ENCODE results near the gene FBXO40.
"Not testable (repeated sequence)": the region's sequence is repeated elsewhere in the genome, so short reads cannot be mapped to it uniquely, and the experiment has no call there.

Gene FBXO40, protein sequence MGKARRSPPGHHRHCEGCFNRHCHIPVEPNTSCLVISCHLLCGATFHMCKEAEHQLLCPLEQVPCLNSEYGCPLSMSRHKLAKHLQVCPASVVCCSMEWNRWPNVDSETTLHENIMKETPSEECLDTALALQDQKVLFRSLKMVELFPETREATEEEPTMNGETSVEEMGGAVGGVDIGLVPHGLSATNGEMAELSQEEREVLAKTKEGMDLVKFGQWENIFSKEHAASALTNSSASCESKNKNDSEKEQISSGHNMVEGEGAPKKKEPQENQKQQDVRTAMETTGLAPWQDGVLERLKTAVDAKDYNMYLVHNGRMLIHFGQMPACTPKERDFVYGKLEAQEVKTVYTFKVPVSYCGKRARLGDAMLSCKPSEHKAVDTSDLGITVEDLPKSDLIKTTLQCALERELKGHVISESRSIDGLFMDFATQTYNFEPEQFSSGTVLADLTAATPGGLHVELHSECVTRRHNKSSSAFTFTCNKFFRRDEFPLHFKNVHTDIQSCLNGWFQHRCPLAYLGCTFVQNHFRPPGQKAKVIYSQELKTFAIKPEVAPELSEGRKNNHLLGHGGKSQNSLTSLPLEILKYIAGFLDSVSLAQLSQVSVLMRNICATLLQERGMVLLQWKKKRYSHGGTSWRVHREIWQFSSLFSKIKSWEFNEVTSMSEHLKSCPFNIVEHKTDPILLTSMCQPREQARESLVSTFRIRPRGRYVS

DNA sequence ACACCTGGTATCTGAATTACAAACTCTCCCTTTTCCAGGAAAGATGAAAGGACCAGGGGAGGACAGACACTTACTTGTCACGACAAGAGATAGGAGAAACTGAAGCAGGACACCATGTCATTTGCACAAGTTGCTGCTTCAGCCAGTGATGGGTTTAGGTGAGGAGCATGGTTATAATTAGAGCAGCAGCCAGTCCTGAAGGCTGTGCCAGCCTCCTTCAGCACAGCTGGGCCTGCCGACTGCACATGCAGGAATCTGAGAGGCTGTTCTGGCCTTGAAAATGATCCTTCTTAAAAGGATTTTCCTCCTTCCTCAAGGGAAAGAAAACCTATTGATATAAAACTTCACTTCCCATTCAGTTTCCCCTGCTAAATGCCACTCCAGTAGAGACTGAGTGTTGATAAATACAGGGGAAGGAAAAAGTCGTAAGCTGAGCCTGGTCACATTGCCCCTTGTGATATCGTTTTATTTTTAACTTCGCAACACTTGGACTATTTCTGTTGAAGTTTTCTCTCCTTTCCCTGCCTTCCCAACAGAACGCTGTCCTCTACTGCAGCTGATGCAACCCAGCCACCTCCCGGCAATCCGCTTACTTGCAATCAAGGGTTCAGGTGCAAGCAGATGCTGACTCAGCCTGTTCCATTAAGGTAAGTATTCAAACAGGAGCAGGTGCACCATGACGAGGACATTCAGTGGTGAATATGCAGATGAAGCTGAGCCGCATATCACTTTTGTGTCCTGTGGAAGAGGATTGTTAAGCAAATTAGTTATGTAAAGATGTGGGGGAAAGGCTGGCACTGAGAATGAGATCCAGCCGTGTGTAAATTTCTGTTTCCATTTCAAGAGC lies at the start of gene FBXO40:
TSS of gene FBXO40 (plus strand) at position 524 of the 847 bp plus-strand sequence. CDS start 27,197 bp downstream, outside the sequence.
- DNase-seq (ENCODE audit: low read depth): no peak

DNA sequence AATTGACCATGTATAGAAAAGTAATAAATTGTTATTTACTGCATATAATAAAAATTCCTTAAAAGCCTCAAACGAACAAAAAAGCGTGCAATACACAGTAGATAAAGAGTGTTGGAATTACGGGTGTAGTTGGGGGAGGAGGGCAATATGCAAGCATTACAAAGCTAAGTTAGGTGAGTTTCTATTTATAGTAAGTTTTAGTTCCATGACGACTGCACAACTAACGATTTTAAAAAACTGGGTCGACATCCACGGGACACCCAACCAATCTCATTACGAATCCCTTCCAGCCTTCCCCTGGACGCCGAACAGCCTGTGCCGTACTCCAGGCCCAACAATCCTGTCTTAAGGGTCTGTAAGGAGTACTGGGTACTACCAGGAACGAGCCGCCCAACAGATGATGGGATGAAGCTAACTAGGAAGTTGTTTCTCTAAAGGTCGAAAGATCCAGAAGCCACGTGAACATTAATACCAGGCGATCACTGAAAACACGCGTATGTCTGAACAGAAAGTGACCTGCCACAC lies 48.1 kb upstream of the FBXO40 start:
- DNase-seq (ENCODE audit: low read depth): no peak

- peak; percentile 96 for DNase-seq (ENCODE audit: low read depth)
These were observed 47.4 kb upstream of the FBXO40 start, which contains the start of gene POLQ for GRCh38 chr3:121545574-121546455. TSS of gene POLQ (minus strand) at chr3:121545988. CDS start at chr3:121545877, 111 bp downstream.

DNA sequence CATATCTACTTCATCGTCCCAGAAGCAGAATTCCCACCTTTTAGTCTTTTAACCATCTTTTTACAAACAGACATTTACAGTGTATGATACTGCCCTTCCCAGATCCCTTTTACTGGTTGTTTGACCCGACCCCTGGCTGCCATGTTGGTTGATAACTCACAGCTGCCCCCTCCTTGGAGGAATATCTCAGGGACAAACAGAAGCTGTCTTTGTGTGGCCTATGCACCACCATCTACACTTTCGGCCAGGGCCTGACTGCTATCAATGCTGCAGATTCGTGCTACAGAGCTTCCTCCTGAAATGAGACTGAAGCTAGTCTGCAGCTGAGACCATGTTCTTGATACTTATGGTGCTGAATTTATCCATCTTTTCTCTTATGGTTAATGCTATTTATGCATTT lies 40.8 kb upstream of the FBXO40 start:
- no peak for DNase-seq (ENCODE audit: low read depth)

GRCh38 chr3:121552797-121553196 lies 40.4 kb upstream of the FBXO40 start:
- DNase-seq (ENCODE audit: low read depth): no peak

DNA sequence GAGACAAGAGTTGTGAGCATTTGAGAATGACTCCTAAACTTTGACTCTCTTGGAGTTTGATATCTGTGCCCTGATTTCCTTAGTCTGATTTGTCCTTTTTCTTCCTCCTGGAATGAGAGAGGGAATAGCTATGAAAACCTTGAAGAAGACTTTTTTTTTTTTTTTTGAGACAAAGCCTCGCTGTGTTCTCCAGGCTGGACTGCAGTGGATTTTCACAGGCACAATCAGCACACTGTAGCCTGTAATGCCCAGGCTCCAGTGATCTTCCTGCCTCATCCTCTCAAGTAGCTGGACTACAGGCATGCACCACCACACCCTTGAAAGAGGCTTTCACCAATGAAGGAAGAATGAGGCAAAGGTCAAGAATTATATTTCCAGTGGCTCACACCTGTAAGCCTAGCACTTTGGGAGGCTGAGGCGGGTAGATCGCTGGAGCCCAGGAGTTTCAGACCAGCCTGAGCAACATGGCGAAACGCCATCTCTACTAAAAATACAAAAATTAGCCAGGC lies 35.7 kb upstream of the FBXO40 start:
- no peak for DNase-seq (ENCODE audit: low read depth)

GRCh38 chr3:121562148-121562547 lies 31.0 kb upstream of the FBXO40 start:
- DNase-seq (ENCODE audit: low read depth): no peak

DNA sequence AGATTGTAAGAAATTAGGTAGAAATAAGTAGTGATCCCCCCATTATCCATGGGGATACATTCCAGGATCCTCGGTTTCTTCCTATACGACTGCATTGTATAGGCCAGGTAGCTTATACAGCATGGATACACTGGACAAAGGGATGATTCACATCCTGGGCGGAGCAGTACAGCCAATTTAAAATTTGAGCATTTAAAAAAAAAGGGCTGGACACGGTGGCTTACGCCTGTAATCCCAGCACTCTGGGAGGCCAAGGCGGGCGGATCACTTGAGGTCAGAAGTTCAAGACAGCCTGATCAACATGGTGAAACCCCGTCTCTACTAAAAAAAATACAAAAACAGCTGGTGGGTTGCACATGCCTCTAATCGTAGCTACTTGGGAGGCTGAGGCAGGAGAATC lies 26.4 kb upstream of the FBXO40 start:
- no peak for DNase-seq (ENCODE audit: low read depth)

DNA sequence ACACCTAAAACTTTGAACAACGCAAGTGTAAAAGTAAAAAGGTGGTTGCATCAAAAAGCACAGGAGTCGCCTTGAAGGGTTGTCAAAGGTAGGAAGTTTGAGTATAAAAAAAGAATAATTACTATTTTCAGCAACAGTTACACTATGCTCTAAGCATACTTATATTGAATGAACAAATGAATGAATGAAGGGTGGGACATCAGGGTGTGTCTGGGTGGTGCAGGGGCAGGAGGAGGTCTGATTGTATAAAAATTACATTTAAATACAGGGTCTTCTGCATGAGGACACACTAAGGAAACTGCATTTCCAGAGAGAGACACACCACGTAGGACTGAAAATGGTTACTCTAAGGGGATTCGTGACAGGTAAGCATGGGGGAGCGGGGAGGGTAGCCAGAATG lies 25.5 kb upstream of the FBXO40 start, which contains the start of gene ARGFX:
TSS of gene ARGFX (plus strand) at position 301 of the 400 bp plus-strand sequence. CDS start 2,765 bp downstream, outside the sequence.
- no peak for DNase-seq (ENCODE audit: low read depth)

DNA sequence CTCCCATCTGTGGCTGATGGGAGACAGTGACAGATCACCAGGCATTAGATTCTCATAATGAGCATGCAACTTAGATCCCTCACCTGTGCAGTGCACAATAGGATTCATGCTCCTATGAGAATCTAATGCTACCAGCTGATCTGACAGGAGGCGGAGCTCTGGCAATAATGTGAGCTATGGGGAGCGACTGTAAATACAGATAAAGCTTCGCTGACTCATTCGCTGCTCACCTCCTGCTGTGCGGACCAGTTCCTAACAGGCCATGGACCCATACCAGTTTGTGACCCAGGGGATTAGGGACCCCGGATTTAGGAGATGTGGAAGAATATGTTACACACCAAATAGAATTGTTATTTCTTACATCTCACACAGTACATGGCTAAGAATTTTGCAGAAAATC lies 18.7 kb upstream of the FBXO40 start:
- DNase-seq (ENCODE audit: low read depth): no peak

GRCh38 chr3:121581691-121582090 lies 11.5 kb upstream of the FBXO40 start:
- DNase-seq (ENCODE audit: low read depth): no peak

DNA sequence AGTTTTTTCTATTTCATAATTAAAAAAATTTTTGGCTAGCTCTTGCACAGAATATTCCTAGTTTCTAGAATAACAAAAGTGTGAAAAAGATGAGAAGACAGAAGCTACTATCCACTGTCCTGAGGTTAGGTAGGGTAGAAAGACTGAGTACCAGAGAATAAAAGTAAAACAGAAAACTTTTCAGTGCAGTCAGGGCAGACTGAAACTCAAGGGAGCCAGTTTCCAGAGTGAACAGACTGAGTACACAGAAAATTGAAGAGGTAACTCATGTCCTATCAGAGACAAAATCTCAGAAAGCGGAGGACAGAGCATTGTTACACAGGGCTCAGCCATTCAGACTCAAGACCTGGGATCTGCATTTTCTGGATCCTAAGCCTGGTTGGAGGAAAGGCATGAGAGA lies 8.8 kb upstream of the FBXO40 start:
- no peak for DNase-seq (ENCODE audit: low read depth)

GRCh38 chr3:121593806-121594205 lies 627 bp downstream of the FBXO40 start:
- DNase-seq (ENCODE audit: low read depth): not testable (repeated sequence)

DNA sequence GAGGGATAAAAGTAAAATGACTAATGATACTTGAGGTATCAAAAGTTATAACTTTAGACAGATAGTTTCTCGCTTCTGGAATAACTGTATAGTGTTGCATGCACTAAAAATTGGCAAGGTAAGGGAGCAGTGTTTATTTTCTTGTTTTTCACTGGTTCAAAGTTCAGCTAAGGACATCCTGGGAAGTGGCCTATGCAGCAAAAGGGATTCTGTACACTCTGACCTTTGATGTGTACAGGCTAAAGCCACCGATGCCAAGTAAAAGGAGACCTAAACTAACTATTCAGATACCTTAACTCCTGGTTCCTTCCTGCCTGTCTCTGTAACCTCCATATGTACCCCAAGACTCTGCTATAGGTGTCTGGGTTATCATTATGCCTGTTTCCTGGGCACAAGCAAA lies 1.7 kb downstream of the FBXO40 start:
- no peak for DNase-seq (ENCODE audit: low read depth)

- DNase-seq (ENCODE audit: low read depth): no peak
These were observed 2.7 kb downstream of the FBXO40 start for GRCh38 chr3:121595765-121596406.

GRCh38 chr3:121598564-121598963 lies 5.4 kb downstream of the FBXO40 start:
- no peak for DNase-seq (ENCODE audit: low read depth)

GRCh38 chr3:121599900-121600299 lies 6.7 kb downstream of the FBXO40 start:
- DNase-seq (ENCODE audit: low read depth): not testable (repeated sequence)

- DNase-seq (ENCODE audit: low read depth): no peak
These were observed 8.1 kb downstream of the FBXO40 start for GRCh38 chr3:121601212-121601812.

DNA sequence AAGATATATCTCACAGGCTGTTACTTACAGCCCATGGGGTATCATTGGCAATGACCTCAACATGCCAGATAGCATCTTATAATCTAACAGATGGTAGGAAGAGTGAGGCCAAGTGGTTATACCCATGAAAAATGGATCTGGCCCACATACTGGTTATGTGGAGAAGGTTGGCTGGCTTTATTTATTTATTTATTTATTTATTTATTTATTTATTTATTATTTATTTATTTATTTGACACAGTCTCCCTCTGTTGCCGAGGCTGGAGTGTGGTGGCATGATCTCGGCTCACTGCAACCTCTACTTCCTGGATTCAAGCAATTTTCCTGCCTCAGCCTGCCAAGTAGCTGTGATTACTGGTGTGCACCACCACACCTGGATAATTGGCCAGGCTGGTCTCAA lies 11.6 kb downstream of the FBXO40 start:
- no peak for DNase-seq (ENCODE audit: low read depth)

DNA sequence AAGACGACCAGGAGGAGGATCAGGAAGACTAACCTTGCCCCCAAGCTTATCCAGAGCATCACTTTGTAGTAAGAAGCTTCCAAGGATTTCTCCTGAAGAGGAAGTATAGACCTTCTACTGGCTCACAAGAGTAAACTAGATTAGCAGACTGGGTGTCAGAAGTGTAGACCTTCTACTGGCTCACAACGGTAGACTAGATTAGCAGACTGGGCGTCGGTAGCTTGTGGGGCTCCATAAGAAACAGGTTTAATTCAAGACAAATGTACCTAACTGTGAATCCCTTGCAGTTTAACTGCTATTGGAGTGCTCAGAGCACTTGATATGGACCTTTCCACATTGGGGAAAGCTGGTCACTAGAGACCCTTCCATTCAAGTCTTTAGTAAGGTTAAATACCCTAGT lies 12.9 kb downstream of the FBXO40 start:
- DNase-seq (ENCODE audit: low read depth): no peak

Data from fibroblast of gingiva (primary cell).